Loucy (cell line): ENCODE data around the gene NEK8.

ENCODE experiments used
- H2AFZ ChIP-seq: fragments of 200-600 bp; sonication (generic); 2 replicates; pipeline ENCODE4 v1.6.0; 2016; ENCODE audit warnings: antibody characterized with exemption, mild to moderate bottlenecking, low read length, moderate library complexity
- H3F3A ChIP-seq: fragments of 200-600 bp; 2 replicates; pipeline ENCODE4 v1.6.0; 2016; ENCODE audit warnings: antibody characterized with exemption, low read depth, mild to moderate bottlenecking
- H3K27me3 ChIP-seq: fragments of 200-600 bp; sonication (generic); 2 replicates; pipeline ENCODE4 v1.6.1; 2014; ENCODE audit warnings: low read length, mild to moderate bottlenecking; ENCODE audit not compliant: insufficient read depth, poor library complexity, severe bottlenecking
- H3K36me3 ChIP-seq: fragments of 200-600 bp; sonication (generic); 2 replicates; pipeline ENCODE4 v1.6.1; 2016; ENCODE audit warnings: low read length; ENCODE audit not compliant: insufficient read depth
- H3K4me1 ChIP-seq: fragments of 200-600 bp; sonication (generic); 2 replicates; pipeline ENCODE4 v1.5.1; 2014; ENCODE audit warnings: low read length, mild to moderate bottlenecking; ENCODE audit not compliant: insufficient read depth, poor library complexity, severe bottlenecking
- H3K4me2 ChIP-seq: fragments of 200-600 bp; sonication (generic); 2 replicates; pipeline ENCODE4 v1.6.0; 2014; ENCODE audit warnings: antibody characterized with exemption, low read length, low read depth, mild to moderate bottlenecking; ENCODE audit not compliant: poor library complexity, severe bottlenecking
- H3K4me3 ChIP-seq: fragments of 200-600 bp; sonication (generic); 2 replicates; pipeline ENCODE4 v1.5.1; 2014; ENCODE audit warnings: low read length, mild to moderate bottlenecking, mixed read lengths; ENCODE audit not compliant: poor library complexity, severe bottlenecking
- H3K79me2 ChIP-seq: fragments of 200-600 bp; sonication (generic); 2 replicates; pipeline ENCODE4 v1.6.1; 2014; ENCODE audit warnings: low read length; ENCODE audit not compliant: insufficient read depth
- H3K9ac ChIP-seq: fragments of 200-600 bp; sonication (generic); 2 replicates; pipeline ENCODE4 v1.6.0; 2014; ENCODE audit warnings: mild to moderate bottlenecking, low read depth, low read length, moderate library complexity; ENCODE audit not compliant: poor library complexity, severe bottlenecking
- H3K9me2 ChIP-seq: fragments of 200-600 bp; sonication (generic); replicated peaks from 2 replicates; pipeline ENCODE4 v1.6.1; 2016; ENCODE audit warnings: low read depth, low read length, mixed read lengths
- H3K9me3 ChIP-seq: fragments of 200-600 bp; sonication (generic); 2 replicates; pipeline ENCODE4 v1.6.1; 2014; ENCODE audit warnings: mild to moderate bottlenecking, antibody characterized with exemption, low read length, low read depth; ENCODE audit not compliant: insufficient read depth
- H4K20me1 ChIP-seq: fragments of 200-600 bp; sonication (generic); 2 replicates; pipeline ENCODE4 v1.6.0; 2014; ENCODE audit warnings: antibody characterized with exemption, low read length, mild to moderate bottlenecking; ENCODE audit not compliant: insufficient read depth, poor library complexity, severe bottlenecking
- CTCF ChIP-seq: fragments of 200-600 bp; sonication (generic); conservative IDR thresholded peaks from 2 replicates; pipeline ENCODE4 v1.5.1; 2014; ENCODE audit warnings: mild to moderate bottlenecking, antibody characterized with exemption, low read length
- EZH2phosphoT487 ChIP-seq: fragments of 200-600 bp; IDR thresholded peaks from 2 replicates; pipeline ENCODE4 v1.6.1; 2018; ENCODE audit warnings: antibody characterized with exemption, mild to moderate bottlenecking, moderate library complexity, borderline replicate concordance

Gene NEK8

GRCh38 chr17:28705074-28705659, 23.4 kb upstream of the NEK8 start:
- H3K9ac ChIP-seq = no peak overlapping the region
- H3K36me3 ChIP-seq = peaks cover 38% of the 10 kb centered on the region; the same call in 1 of the 2 replicates
- H3K9me2 ChIP-seq = no peaks in the 10 kb centered on the region
- H3K4me1 ChIP-seq = no peaks in the 10 kb centered on the region
- H2AFZ ChIP-seq = no peak overlapping the region
- H3K9me3 ChIP-seq = no peaks in the 10 kb centered on the region
- TF ChIP-seq EZH2phosphoT487 (no peak), CTCF (no peak)
- no peak overlapping the region for H3K4me3 ChIP-seq
- no peaks in the 10 kb centered on the region for H4K20me1 ChIP-seq
- peaks cover 13% of the 10 kb centered on the region; the same call in 1 of the 2 replicates for H3K79me2 ChIP-seq
- H3K27me3 ChIP-seq = no peaks in the 10 kb centered on the region
- H3K4me2 ChIP-seq = no peak overlapping the region
- no peaks in the 10 kb centered on the region for H3F3A ChIP-seq

- no peak overlapping the region for H2AFZ ChIP-seq
- H3K4me3 ChIP-seq = no peak overlapping the region
- H3K4me1 ChIP-seq = no peaks in the 10 kb centered on the region
- no peaks in the 10 kb centered on the region for H3K9me3 ChIP-seq
- H3K27me3 ChIP-seq = no peaks in the 10 kb centered on the region
- H3K4me2 ChIP-seq = no peak overlapping the region
- no peaks in the 10 kb centered on the region for H3F3A ChIP-seq
- no peaks in the 10 kb centered on the region for H4K20me1 ChIP-seq
- no peak overlapping the region for H3K9ac ChIP-seq
- peaks cover 19% of the 10 kb centered on the region; the same call in 1 of the 2 replicates for H3K79me2 ChIP-seq
- no peaks in the 10 kb centered on the region for H3K9me2 ChIP-seq
- TF ChIP-seq CTCF = no peak
- H3K36me3 ChIP-seq = peaks cover 31% of the 10 kb centered on the region; the same call in 1 of the 2 replicates
Measured at GRCh38 chr17:28705728-28706334, 22.8 kb upstream of the NEK8 start.

- no peak overlapping the region for H3K9ac ChIP-seq
- no peaks in the 10 kb centered on the region for H3K4me1 ChIP-seq
- peaks cover 22% of the 10 kb centered on the region; the same call in 1 of the 2 replicates for H3K36me3 ChIP-seq
Measured at GRCh38 chr17:28706471-28707338, 21.9 kb upstream of the NEK8 start.

More at GRCh38 chr17:28706471-28707338, 21.9 kb upstream of the NEK8 start:
- H3K4me2 ChIP-seq = no peak overlapping the region
- peaks cover 19% of the 10 kb centered on the region; the same call in 1 of the 2 replicates for H3K79me2 ChIP-seq
- 0 out of 2 replicates have a peak, but pooled peaks cover 3% of the 10 kb centered on the region for H3F3A ChIP-seq
- H3K4me3 ChIP-seq = no peak overlapping the region
- H3K27me3 ChIP-seq = no peaks in the 10 kb centered on the region
- no peaks in the 10 kb centered on the region for H3K9me2 ChIP-seq
- TF ChIP-seq CTCF (no peak), EZH2phosphoT487 (no peak)
- H4K20me1 ChIP-seq = no peaks in the 10 kb centered on the region
- no peak overlapping the region for H2AFZ ChIP-seq
- H3K9me3 ChIP-seq = no peaks in the 10 kb centered on the region
